Chondrocyte (in vitro differentiated cells): ENCODE measurements around the gene SMAP1. TPM values are rescaled to one million over a fixed set of nuclear protein-coding genes. Genes with fewer than 3 reads are reported as not detected.

ENCODE experiments used
- DNase-seq: peaks from one replicate; pipeline ENCODE4 v3.0.0; 2021; ENCODE audit warnings: mixed read lengths, low spot score
- H3K27ac Mint-ChIP-seq: one replicate; pipeline ENCODE4 v1.8.0; 2021; ENCODE audit warnings: mild to moderate bottlenecking, moderate library complexity, mixed read lengths; ENCODE audit not compliant: unreplicated experiment
- H3K27me3 Mint-ChIP-seq: 2 replicates; pipeline ENCODE4 v1.8.0; 2021; ENCODE audit warnings: low read depth, mixed read lengths
- H3K36me3 Mint-ChIP-seq: 2 replicates; pipeline ENCODE4 v1.8.0; 2021; ENCODE audit warnings: low read depth, mixed read lengths
- H3K4me1 Mint-ChIP-seq: 2 replicates; pipeline ENCODE4 v1.8.0; 2021; ENCODE audit warnings: low read depth, mild to moderate bottlenecking, mixed read lengths
- H3K4me3 Mint-ChIP-seq: one replicate; pipeline ENCODE4 v1.8.0; 2021; ENCODE audit warnings: mild to moderate bottlenecking, moderate library complexity, mixed read lengths; ENCODE audit not compliant: unreplicated experiment
- H3K9me3 Mint-ChIP-seq: 2 replicates; pipeline ENCODE4 v1.8.0; 2021; ENCODE audit warnings: low read depth, mixed read lengths
- CTCF ChIP-seq: fragments of 200-600 bp; sonication (generic); IDR thresholded peaks from 2 replicates; pipeline ENCODE4 v1.5.0; 2021; ENCODE audit warnings: antibody characterized with exemption, mild to moderate bottlenecking, moderate library complexity
- total RNA-seq: library from RNA; stranded (reverse); gene quantifications from 3 replicates; pipeline ENCODE4 v1.2.1, GENCODE V29; 2021

SMAP1 gene
- total RNA-seq, 1 donor from 2014 or later, result 27.2 TPM

- no peak for TF ChIP-seq CTCF
- DNase-seq, result no peak
- H3K36me3 Mint-ChIP-seq, result no peaks in the 10 kb centered on the region
- no peak overlapping the region for H3K27ac Mint-ChIP-seq
- H3K9me3 Mint-ChIP-seq, result no peaks in the 10 kb centered on the region
- no peaks in the 10 kb centered on the region for H3K4me1 Mint-ChIP-seq
- peaks cover 14% of the 10 kb centered on the region for H3K27me3 Mint-ChIP-seq
- H3K4me3 Mint-ChIP-seq, result no peak overlapping the region
Measured at GRCh38 chr6:70886071-70886470, 218.4 kb downstream of the SMAP1 start.

- no peaks in the 10 kb centered on the region for H3K4me1 Mint-ChIP-seq
- TF ChIP-seq CTCF, result no peak
- H3K27ac Mint-ChIP-seq, result no peak overlapping the region
- H3K9me3 Mint-ChIP-seq, result no peaks in the 10 kb centered on the region
- H3K4me3 Mint-ChIP-seq, result no peak overlapping the region
- H3K36me3 Mint-ChIP-seq, result no peaks in the 10 kb centered on the region
- H3K27me3 Mint-ChIP-seq, result peaks cover 11% of the 10 kb centered on the region
- no peak for DNase-seq
Measured at GRCh38 chr6:70886661-70887060, 219.0 kb downstream of the SMAP1 start.

- no peaks in the 10 kb centered on the region for H3K4me1 Mint-ChIP-seq
- H3K36me3 Mint-ChIP-seq, result no peaks in the 10 kb centered on the region
- no peak overlapping the region for H3K27ac Mint-ChIP-seq
- H3K4me3 Mint-ChIP-seq, result no peak overlapping the region
- no peaks in the 10 kb centered on the region for H3K9me3 Mint-ChIP-seq
- TF ChIP-seq CTCF, result no peak
- no peak for DNase-seq
- H3K27me3 Mint-ChIP-seq, result peaks cover 12% of the 10 kb centered on the region
Measured at GRCh38 chr6:70889270-70889669, 221.6 kb downstream of the SMAP1 start.

GRCh38 chr6:70894001-70894400 is 226.3 kb downstream of the SMAP1 start:
- DNase-seq, result no peak
- H3K27me3 Mint-ChIP-seq, result peaks cover 7% of the 10 kb centered on the region
- no peak overlapping the region for H3K4me3 Mint-ChIP-seq
- TF ChIP-seq CTCF, result no peak
- H3K4me1 Mint-ChIP-seq, result no peaks in the 10 kb centered on the region
- no peaks in the 10 kb centered on the region for H3K9me3 Mint-ChIP-seq
- H3K27ac Mint-ChIP-seq, result no peak overlapping the region
- no peaks in the 10 kb centered on the region for H3K36me3 Mint-ChIP-seq

GRCh38 chr6:70900047-70900446 is 232.4 kb downstream of the SMAP1 start:
- no peak for TF ChIP-seq CTCF
- Mint-ChIP-seq H3K27ac (no peak overlapping the region), H3K4me1 (no peaks in the 10 kb centered on the region), H3K27me3 (peaks cover 6% of the 10 kb centered on the region), H3K4me3 (no peak overlapping the region), H3K36me3 (no peaks in the 10 kb centered on the region), H3K9me3 (no peaks in the 10 kb centered on the region)
- DNase-seq, result no peak
